ENCODE measurements around the gene AKT2. TPM values are rescaled to one million over a fixed set of nuclear protein-coding genes. Genes with fewer than 3 reads are reported as not detected.

AKT2 gene
- total and polyA plus RNA-seq, 2 of the 8 experiments (the other 6 are each of a cell fraction or from before 2014, with no cell fraction given) = 151 to 183 TPM

DNA sequence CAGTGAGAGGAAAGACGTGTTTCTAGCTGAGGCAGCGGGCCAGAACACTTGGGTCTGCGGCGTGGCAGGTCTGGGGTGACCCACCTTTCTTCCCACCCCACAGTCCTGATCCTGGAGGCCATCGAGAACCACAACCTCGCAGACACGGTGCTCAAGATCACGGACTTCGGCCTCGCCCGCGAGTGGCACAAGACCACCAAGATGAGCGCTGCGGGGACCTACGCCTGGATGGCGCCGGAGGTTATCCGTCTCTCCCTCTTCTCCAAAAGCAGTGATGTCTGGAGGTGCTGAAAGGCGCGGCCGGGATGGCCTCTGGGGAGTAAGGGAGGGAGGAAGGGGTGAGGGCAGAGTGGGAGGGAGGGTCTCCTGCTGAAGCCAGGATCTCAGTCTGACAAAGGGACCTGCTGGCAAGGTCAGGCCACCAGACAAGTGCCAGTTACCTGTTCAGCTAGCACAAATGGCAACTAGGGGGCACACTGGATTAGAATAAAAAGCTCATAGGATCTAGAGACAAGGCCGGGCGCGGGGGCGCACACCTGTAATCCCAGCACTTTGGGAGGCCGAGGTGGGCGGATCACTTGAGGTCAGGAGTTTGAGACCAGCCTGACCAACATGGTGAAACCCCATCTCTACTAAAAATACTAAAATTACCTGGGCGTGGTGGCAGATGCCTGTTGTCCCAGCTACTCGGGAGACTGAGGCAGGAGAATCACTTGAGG lies 86.7 kb downstream of the AKT2 start:
- Histone ChIP-seq H2BK5ac (ENCODE audit: low read depth, low read length) (no peak overlapping the region), H3K79me1 (ENCODE audit: low read depth, low read length) (no peaks in the 10 kb centered on the region), H2AK5ac (ENCODE audit: low read depth, low read length) (no peak overlapping the region), H4K91ac (replicated peaks; ENCODE audit: insufficient read length, low read length) (no peak overlapping the region), H4K20me1 (replicated peaks in 1 of 2; ENCODE audit: control insufficient read depth in 1 of 2, insufficient read depth in 2 of 2, low read length in 2 of 2) (peaks cover 0 to 6% of the 10 kb centered on the region in 2 experiments), H3K4me1 (replicated peaks in 1 of 4; ENCODE audit: control insufficient read depth in 3 of 4, insufficient read depth in 4 of 4, low read length in 3 of 4) (no peaks in the 10 kb centered on the region), H3K14ac (ENCODE audit: insufficient read length) (no peak overlapping the region), H3K4me2 (ENCODE audit: insufficient read depth in 1 of 2, low read depth in 2 of 2, low read length in 2 of 2) (no peak overlapping the region), H3K23me2 (ENCODE audit: low read depth, low read length) (no peaks in the 10 kb centered on the region), H3K23ac (ENCODE audit: insufficient read length) (no peak overlapping the region), H3K4ac (replicated peaks; ENCODE audit: insufficient read length, low read depth, low read length) (no peak overlapping the region), H3K4me3 (ENCODE audit: extremely low read depth in 1 of 4, insufficient read depth in 2 of 4, low read depth in 3 of 4, low read length in 4 of 4) (no peak overlapping the region), H2BK12ac (ENCODE audit: low read depth, low read length) (no peak overlapping the region), H3K56ac (replicated peaks; ENCODE audit: insufficient read length, low read depth, low read length) (no peak overlapping the region), H3K27ac (ENCODE audit: low read depth, low read length) (no peak overlapping the region), H4K8ac (ENCODE audit: extremely low read depth, insufficient read depth, low read length) (no peak overlapping the region), H3K18ac (ENCODE audit: extremely low read depth, low read length) (no peak overlapping the region), H2BK120ac (replicated peaks; ENCODE audit: low read depth, low read length) (no peak overlapping the region), H4K5ac (ENCODE audit: insufficient read length, low read depth, low read length) (no peak overlapping the region), H3K9me3 (ENCODE audit: insufficient read depth in 2 of 2, low read depth in 1 of 2, low read length in 1 of 2) (no peaks in the 10 kb centered on the region), H3K27me3 (replicated peaks in 1 of 4; ENCODE audit: control insufficient read depth in 3 of 4, extremely low read depth in 1 of 4, insufficient read depth in 3 of 4, low read length in 3 of 4) (no peaks in the 10 kb centered on the region), H3K79me2 (ENCODE audit: control insufficient read depth in 1 of 2, insufficient read depth in 2 of 2, low read length in 2 of 2) (no peaks in the 10 kb centered on the region), H3K36me3 (ENCODE audit: control insufficient read depth in 2 of 4, insufficient read depth in 4 of 4, low read length in 3 of 4) (no peaks in the 10 kb centered on the region), H2AFZ (ENCODE audit: low read length) (no peak overlapping the region), H3K9ac (replicated peaks in 1 of 4; ENCODE audit: extremely low read depth in 1 of 4, low read depth in 3 of 4, low read length in 3 of 4) (no peak overlapping the region), H2BK20ac (ENCODE audit: low read length) (no peak overlapping the region), H2BK15ac (ENCODE audit: low read length) (no peak overlapping the region)
- ChIA-PET CTCF (ENCODE audit: partially characterized antibody) (interaction anchor here (0.7 to 3.0 kb wide), 8 partner anchors 19 to 71 kb away, joined by 3 to 18 read pairs (median 4); partner anchors contain the start of gene TTC9B), POLR2A (ENCODE audit: partially characterized antibody) (interaction anchor here (0.6 kb wide), 1 partner anchor 204 kb away, joined by 3 read pairs; no protein-coding TSS in a partner anchor)
- 96% methylated on average over 21 of the region's 29 CpGs; no CpG with 5 or more reads in 1 of the 2 experiments for WGBS, 2 experiments (ENCODE audit: extremely low coverage in 1 of 2, insufficient coverage in 1 of 2, insufficient read length in 1 of 2, insufficient replicate concordance in 2 of 2, low coverage in 1 of 2, low lambda C conversion rate in 2 of 2, missing lambda C conversion rate in 1 of 2)
- FAIRE-seq (no peak), DNase-seq (ENCODE audit: low read depth in 1 of 2, low spot score in 2 of 2) (no peak)
- TF ChIP-seq HDAC2 (IDR thresholded peaks at IDR 0.05; ENCODE audit: borderline replicate concordance in 1 of 2, low read depth in 2 of 2, low read length in 2 of 2) (no peak), MAFK (IDR thresholded peaks at IDR 0.05; ENCODE audit: low read depth, low read length) (no peak), HDAC6 (IDR thresholded peaks at IDR 0.05; ENCODE audit: low read depth, low read length) (no peak)

Measured in H1 (cell line).